ENCODE results near the gene GFM1.

DNA sequence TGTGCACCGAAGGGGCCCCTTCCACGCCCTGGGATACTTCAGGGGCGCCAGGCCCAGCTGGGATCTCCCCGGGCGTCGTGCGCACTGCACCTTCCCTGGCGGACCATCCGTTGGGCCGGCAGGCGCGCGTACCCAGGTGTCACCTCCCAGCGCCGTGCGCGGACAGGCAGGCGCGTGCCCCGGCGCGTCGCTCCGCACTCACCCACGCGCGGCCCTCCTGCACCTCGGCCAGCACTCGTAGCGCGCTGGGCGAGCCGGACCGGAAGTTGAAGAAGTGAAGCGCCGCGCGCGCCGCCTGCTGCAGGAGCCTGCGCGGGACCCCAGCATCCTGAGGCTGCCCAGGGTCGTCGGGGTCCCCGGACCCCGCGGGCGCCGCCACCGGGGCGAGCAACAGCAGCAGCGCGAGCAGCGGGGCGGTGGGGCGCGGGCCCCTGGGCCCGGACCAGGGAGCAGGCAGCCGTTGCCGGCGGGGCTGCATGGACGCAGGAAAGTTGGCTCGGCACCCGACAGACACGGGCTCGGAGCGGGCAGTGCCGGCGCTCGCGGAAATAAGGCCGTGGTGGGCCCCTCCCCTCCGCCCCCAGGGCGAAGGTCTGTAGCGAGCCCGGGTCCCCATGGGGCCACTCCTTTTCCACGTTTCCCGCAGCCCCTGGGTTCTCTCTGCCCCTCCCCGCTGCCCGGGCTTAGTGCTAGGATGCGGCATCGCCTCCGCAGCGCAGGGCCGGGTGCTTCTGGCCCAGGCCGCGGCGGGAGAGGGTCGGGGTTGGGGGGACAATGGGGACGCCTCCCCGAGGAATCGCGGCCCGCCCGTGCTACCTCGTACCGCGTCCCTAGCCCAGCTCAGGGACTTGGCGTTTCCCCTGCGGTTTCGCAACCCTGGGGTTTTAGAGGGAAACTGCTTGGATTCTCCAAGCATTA, 87.9 kb downstream of the GFM1 start, which contains the start of gene RARRES1:
- TF ChIP-seq CTCF (IDR thresholded peaks at IDR 0.05) = peak in 2 of 5 experiments; percentile 6 to 12
- TF ChIP-seq POLR2A (IDR thresholded peaks at IDR 0.05) = no peak

All from tibial nerve (tissue), 3 donors.